DMS79 treated with DMSO at 0.1 percent for 48 hours (cell line): ENCODE measurements around the gene ALG1L2.
"Not testable (repeated sequence)": the region's sequence is repeated elsewhere in the genome, so short reads cannot be mapped to it uniquely, and the experiment has no call there.

Source experiments
- DNase-seq: peaks from one replicate; lab custom pipeline; 2025; lab: John Stamatoyannopoulos, UW

Gene ALG1L2

GRCh38 chr3:130081351-130081881 lies at the start of gene ALG1L2:
TSS of gene ALG1L2 (plus strand) at chr3:130081831. CDS start at chr3:130082017, 186 bp downstream.
- DNase-seq = no peak

GRCh38 chr3:130037126-130037815 lies 44.4 kb upstream of the ALG1L2 start:
- not testable (repeated sequence) for DNase-seq

- DNase-seq = not testable (repeated sequence)
Observed at GRCh38 chr3:130042736-130043135, 38.9 kb upstream of the ALG1L2 start.

- DNase-seq = not testable (repeated sequence)
Observed at GRCh38 chr3:130043658-130044057, 38.0 kb upstream of the ALG1L2 start.

GRCh38 chr3:130044370-130044769 lies 37.3 kb upstream of the ALG1L2 start:
- no peak for DNase-seq

GRCh38 chr3:130048726-130049125 lies 32.9 kb upstream of the ALG1L2 start:
- no peak for DNase-seq

GRCh38 chr3:130052366-130052765 lies 29.3 kb upstream of the ALG1L2 start:
- not testable (repeated sequence) for DNase-seq

GRCh38 chr3:130052965-130053364 lies 28.7 kb upstream of the ALG1L2 start:
- not testable (repeated sequence) for DNase-seq

GRCh38 chr3:130057536-130058266 lies 23.9 kb upstream of the ALG1L2 start:
- not testable (repeated sequence) for DNase-seq

GRCh38 chr3:130058267-130058657 lies 23.4 kb upstream of the ALG1L2 start:
- DNase-seq = not testable (repeated sequence)

GRCh38 chr3:130058716-130059115 lies 22.9 kb upstream of the ALG1L2 start:
- DNase-seq = not testable (repeated sequence)

- DNase-seq = not testable (repeated sequence)
Observed at GRCh38 chr3:130059162-130059561, 22.5 kb upstream of the ALG1L2 start.

- no peak for DNase-seq
Observed at GRCh38 chr3:130073582-130073981, 8.0 kb upstream of the ALG1L2 start.

- no peak for DNase-seq
Observed at GRCh38 chr3:130077636-130078035, 4.0 kb upstream of the ALG1L2 start.

- not testable (repeated sequence) for DNase-seq
Observed at GRCh38 chr3:130083363-130084090, 1.9 kb downstream of the ALG1L2 start.

GRCh38 chr3:130084436-130084980 lies 2.9 kb downstream of the ALG1L2 start:
- DNase-seq = no peak

- no peak for DNase-seq
Observed at GRCh38 chr3:130085881-130086280, 4.2 kb downstream of the ALG1L2 start.

- not testable (repeated sequence) for DNase-seq
Observed at GRCh38 chr3:130086628-130087027, 5.0 kb downstream of the ALG1L2 start.

GRCh38 chr3:130088061-130088460 lies 6.4 kb downstream of the ALG1L2 start:
- no peak for DNase-seq

- DNase-seq = not testable (repeated sequence)
Observed at GRCh38 chr3:130090681-130091080, 9.1 kb downstream of the ALG1L2 start.

GRCh38 chr3:130091958-130092357 lies 10.3 kb downstream of the ALG1L2 start:
- DNase-seq = no peak
